Umbilical cord (tissue), 2 donors: Measurements from ENCODE around the gene OR10H1. TPM values are rescaled to one million over a fixed set of nuclear protein-coding genes. Genes with fewer than 3 reads are reported as not detected.
"Not testable (repeated sequence)": the region's sequence is repeated elsewhere in the genome, so short reads cannot be mapped to it uniquely, and the experiment has no call there.

Experiments used
- DNase-seq: peaks from one replicate; pipeline ENCODE4 v3.0.0-alpha.2; 2015; ENCODE audit warnings: low spot score
- total RNA-seq: library from RNA; depleted of rRNA; stranded (reverse); fragments of >200 nt; gene quantifications from one replicate; pipeline ENCODE4 v1.2.3, GENCODE V29; 2014; ENCODE audit warnings: low replicate concordance; ENCODE audit not compliant: insufficient read depth

OR10H1 gene
- total RNA-seq, 1 donor from 2014 or later = 2.6 TPM

- DNase-seq = not testable (repeated sequence)
Observed at GRCh38 chr19:15828611-15829305, 13.3 kb upstream of the OR10H1 start.

- no peak for DNase-seq
Observed at GRCh38 chr19:15828121-15828610, 12.7 kb upstream of the OR10H1 start.

- DNase-seq = no peak
Observed at GRCh38 chr19:15825753-15826152, 10.3 kb upstream of the OR10H1 start.

- no peak for DNase-seq
Observed at GRCh38 chr19:15820646-15821045, 5.2 kb upstream of the OR10H1 start.

- DNase-seq = no peak
Observed at GRCh38 chr19:15813916-15814315, 1.5 kb downstream of the OR10H1 start.

GRCh38 chr19:15812060-15812722 lies 3.3 kb downstream of the OR10H1 start:
- DNase-seq = no peak

- no peak for DNase-seq
Observed at GRCh38 chr19:15811476-15811875, 4.0 kb downstream of the OR10H1 start.

GRCh38 chr19:15810335-15810734 lies 5.1 kb downstream of the OR10H1 start:
- no peak for DNase-seq

- DNase-seq = not testable (repeated sequence)
Observed at GRCh38 chr19:15794279-15794678, 21.2 kb downstream of the OR10H1 start.

GRCh38 chr19:15790096-15790495 lies 25.4 kb downstream of the OR10H1 start:
- DNase-seq = no peak

- DNase-seq = no peak
Observed at GRCh38 chr19:15788594-15789270, 26.7 kb downstream of the OR10H1 start.

GRCh38 chr19:15787611-15788155 lies 27.8 kb downstream of the OR10H1 start, which contains the start of gene OR10H5:
Gene OR10H5, plus strand, starts transcription at chr19:15787661. Its CDS starts 6,388 bp downstream, at chr19:15794049.
- DNase-seq = no peak

GRCh38 chr19:15782896-15783295 lies 32.6 kb downstream of the OR10H1 start:
- peak; percentile 4 for DNase-seq

- no peak for DNase-seq
Observed at GRCh38 chr19:15782211-15782610, 33.3 kb downstream of the OR10H1 start.

- no peak for DNase-seq
Observed at GRCh38 chr19:15781661-15782060, 33.8 kb downstream of the OR10H1 start.

GRCh38 chr19:15780610-15781418 lies 34.6 kb downstream of the OR10H1 start:
- peak; percentile 53 for DNase-seq

- DNase-seq = peak; percentile 59
Observed at GRCh38 chr19:15779756-15780476, 35.5 kb downstream of the OR10H1 start.

GRCh38 chr19:15776991-15777970 lies 38.2 kb downstream of the OR10H1 start:
- DNase-seq = no peak

- DNase-seq = no peak
Observed at GRCh38 chr19:15776264-15776663, 39.2 kb downstream of the OR10H1 start.
